ENCODE measurements around the gene PPP1R3C.

Gene PPP1R3C

DNA sequence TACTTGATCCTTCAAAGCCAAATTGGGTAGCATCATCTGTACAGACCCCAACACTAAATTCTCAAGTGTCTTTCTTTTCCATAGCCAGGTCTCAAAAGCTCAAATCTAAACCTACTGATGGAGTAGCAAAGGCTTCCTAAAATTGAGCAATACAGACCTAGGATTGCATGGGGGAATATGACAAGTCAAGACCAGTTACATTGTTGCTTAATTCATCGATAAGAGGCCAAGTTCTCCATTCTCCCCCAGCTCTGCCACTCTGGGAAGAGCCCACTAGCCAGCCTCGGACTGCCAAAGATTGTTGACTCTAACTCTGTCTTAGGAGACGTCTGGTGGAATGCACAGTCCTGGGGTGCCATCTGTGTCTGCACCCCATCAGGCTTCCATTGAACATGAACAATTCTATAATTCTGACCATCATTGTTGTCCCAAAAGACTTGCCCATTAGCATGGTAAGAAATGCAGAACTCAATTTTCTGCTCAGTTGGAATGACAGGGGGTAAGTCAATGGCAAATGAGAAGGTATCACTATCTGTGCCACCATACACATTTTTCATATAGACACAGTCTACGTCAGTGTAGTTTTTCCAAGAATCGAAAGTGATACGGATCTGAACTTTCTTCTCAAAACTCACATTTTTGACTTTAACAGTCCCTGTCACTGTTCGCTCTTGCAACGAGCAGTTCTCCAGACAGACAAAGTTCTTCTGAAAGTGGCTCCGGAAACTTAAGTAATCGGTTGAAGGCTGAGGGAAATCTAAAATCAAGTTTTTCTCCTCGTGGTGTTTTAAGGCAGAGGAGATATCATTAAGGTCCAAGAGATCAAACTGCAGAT lies 2.9 kb downstream of the PPP1R3C start:
- DNase-seq, result no peak

DNA sequence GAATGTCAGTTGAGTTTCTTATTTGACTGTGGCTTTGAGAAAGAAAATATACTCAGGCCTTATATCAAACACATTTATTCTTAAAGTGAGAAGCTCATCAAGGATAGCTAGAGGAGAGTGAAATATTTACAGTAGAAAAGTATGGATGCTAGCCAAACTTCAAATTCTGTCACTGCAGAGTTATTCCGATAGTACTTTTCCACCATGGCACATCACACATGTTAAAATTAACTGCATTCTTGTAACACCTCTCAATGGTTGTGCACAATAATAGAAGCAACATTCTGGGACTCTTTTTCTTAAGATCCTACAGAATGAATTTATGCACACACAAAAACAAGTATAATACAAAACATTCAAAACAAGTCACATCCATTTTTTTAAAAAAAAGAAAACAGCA lies 4.5 kb downstream of the PPP1R3C start:
- DNase-seq, result no peak

DNA sequence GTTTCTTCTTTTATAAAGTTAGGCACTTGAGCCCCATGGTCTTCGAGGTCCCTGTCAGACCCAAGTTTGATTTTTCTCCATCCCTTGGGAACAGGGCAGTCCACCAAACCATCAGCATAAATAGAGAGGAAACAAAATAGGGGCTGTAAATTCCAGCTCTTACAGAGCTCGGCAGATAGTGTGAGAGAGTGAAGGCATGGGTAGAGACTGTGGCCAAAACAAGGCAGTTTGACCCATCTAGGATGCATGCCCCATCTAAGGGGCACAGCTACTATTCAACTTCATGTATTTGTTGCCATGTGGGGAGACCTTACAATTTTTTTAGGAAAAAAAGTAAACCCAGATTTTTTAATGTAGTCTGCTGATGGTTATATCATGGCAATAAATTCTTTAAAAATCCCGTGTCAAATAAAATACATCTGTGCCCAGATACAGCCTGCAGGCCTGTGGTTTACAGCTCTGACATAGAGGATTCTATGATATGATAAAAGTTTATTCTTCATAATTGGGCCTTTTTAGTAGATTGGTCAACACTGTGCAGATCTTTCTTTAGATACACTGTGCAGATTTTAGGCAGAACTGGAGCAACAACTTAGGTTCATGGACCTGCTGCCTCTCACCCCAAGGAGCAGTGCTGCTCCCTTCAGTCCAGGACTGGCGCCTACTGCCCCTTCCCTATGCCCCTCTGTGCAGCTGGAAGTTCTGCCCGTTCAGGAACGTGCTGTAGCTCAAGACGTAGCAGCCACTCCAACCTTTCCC lies 5.3 kb downstream of the PPP1R3C start:
- no peak for DNase-seq

DNA sequence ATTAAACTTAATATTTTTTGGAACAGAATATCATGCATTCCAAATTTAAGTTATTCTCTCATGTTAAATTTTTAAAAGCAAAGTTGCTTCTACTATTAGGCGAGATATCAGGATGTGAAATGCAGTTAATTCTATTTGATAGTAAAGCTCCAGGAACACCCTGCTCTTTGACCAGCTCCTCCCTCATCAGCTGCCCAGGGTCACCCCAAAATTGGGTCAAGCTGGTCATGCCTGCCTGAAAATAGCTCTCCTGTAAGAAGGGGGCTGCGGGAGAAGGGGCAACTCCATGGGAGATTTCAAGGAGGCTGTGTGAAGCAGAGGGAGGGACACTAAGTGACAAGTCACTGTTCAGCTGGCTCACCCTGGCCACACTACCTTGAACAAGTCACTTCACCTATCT lies 5.9 kb downstream of the PPP1R3C start:
- no peak for DNase-seq

DNA sequence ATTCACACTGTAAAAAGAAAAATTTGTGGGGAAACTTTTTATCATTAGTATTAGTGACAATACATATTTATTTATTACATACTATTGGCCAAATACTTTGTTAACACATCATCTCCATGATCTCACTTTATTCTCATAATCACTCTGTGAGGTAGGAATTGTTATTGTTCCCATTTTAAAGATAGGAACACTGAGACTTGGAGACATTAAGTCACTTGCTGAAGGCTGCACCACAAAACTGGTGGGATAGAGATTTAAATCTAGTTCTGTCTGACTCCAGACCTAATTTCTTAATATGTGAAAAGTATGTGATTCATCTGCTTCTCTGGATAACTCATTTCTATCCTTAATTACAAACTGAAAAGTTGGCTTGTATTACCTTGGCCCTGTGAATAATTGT lies 8.2 kb downstream of the PPP1R3C start:
- DNase-seq, result no peak

DNA sequence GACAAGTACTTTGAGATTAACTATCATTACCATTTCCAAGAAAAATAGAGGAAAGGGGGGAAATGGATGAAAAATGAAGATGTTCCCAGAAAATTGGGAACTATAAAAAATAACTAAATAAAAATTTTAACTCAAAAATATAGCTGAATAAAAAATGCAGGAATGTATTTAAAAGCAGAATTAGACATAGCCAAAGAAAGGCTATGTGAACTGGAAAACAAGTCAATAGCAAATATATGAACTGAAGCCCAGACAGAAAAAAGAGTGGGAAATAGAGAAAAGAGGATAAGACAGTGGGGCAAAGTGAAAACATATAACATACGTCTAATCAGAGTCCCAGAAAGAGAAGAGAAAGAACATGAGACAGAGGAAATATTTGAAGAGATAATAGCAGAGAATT lies 10.3 kb downstream of the PPP1R3C start:
- DNase-seq, result no peak

DNA sequence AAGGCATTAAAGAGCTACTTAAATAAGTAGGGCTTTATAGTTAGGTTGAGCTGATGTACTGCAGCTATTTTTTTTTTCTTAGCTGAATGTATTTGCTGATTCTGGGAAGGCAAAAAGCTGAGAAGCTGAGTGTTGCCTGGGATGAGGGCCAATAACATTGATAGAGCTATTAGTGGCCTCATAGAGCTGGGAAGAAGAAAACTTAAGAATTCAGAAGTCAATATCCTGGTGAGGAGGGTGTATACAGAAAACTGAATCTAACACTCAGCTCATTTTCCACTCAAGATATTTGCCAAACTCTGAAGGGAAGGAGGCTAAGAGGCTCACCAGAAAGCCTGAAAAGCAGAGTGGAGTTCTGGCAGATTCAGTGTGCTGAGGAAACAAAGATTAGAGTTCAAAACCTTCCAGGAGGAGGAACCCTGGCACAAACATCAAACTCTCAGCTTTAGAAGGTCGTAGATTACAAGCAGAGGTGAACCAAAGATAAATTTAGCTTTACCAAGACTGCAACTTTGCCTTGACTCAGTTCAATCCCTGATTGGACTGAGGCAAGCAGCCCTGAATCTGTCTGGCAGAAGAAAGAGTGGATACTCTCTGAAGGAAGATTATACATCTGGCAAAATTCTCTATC lies 11.3 kb downstream of the PPP1R3C start:
- no peak for DNase-seq

DNA sequence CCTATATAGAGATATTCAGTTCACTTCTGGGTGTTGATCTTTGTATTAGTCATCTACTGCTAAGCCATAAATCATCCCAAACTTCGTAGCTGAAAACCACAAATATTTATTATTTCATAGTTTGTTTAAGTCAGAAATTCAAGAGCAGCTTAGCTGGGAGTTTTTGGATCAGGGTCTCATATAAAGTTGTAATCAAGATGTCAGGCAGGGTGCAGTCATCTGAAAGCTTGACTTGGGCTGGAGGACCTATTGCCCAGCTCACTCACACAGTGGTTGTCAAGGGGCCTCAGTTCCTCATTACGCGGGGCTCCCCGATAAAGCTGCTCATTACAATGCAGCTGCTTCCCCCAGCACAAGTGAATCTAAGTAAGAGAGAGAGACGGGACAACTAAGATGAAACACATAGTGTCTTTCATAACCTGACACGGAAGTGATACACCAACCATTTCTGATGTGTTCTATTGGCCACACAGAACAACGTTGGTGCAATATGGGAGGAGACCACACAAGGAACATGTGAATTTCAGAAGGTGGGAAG lies 15.7 kb downstream of the PPP1R3C start:
- no peak for DNase-seq

DNA sequence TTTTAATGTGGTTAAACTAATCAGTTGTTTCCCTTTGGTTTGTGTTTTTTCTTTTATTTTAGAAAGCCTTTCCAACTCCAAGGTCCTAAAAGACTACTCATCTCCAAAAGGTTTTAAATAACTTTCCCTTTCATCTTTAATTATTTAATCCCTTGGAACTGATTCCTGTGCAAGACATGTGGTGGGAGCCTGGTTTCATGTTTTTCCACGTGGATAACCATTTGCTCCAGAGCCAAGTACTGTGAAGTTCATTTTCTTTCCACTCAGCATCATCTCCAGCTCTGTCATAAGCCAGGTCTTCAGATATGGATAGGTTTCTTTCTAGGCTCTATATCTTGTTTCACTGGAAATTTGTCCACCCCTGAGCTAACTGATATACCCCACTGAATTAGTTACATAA lies 16.7 kb downstream of the PPP1R3C start:
- no peak for DNase-seq

DNA sequence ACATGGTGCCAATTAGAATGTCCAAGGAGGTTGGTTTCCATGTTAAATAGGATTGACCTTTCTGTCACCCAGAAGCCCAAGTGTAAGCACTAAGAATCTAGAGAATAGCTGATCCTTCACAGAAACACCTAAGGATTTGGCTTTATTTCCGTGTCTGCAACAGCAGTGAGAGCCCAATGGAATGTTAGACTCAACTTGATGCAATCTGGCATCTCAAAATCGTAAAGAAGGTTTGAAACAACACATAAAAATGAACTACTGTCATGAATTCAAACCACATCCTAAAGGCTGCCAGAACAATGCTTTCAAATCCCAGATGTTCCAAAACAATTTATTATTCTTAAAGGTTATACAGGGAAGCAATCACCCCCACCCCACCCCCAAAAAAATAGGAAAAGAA lies 18.6 kb downstream of the PPP1R3C start:
- DNase-seq, result no peak

DNA sequence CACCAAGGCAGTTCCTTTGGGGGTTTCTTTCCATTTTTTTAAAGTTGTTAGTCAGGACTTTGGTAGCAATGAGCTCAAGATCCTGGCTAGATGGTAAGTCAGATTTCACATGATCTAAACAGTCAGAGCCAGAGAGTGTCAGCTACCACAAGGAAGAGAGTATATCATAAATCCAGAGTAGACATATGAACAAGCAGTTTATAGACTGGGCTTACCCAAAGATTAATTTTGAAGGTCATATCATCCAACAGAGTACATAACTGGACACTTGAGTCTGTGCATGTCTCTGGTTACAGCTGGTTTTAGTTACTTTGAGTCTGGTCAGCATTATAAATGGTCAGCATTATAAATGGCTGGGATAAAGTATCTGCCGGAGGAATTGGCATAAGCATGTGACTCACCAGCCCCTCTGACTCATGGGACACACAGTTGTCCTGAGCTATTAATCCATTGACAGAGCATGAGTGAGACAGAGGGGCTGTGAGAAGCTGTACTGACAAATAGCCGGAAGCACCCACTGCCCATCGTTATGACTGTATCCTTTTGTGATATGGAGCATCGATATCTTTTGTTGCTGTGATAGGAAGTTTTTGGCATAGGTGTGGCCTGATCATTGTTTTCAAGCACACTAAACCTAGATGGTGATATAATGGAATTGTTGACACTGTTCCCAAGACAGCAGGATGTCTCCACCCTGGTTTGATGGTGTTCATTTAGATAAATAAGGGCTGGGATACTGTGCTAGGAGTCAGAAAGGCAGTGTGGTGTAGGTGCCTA lies 19.3 kb downstream of the PPP1R3C start:
- DNase-seq, result no peak

DNA sequence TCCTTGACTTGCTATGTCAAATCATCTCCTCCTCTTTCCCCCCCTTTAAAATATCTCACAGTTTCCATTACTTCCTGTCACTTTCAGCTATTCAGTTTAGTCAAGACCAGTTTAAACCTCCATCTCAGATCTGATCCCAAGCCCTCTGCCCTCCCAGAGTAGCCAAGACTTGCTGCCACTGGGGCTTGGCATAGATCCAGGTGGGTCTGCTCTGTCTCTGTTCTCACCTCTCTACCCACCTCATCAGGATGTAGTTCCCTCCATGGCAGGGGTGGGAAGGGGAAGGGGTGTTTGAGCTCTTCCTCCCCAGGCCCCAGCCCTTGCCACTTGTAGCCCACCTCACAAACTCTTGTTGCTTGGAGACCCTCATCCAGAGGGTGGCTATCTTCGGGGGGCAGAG lies 22.0 kb downstream of the PPP1R3C start:
- DNase-seq, result no peak

DNA sequence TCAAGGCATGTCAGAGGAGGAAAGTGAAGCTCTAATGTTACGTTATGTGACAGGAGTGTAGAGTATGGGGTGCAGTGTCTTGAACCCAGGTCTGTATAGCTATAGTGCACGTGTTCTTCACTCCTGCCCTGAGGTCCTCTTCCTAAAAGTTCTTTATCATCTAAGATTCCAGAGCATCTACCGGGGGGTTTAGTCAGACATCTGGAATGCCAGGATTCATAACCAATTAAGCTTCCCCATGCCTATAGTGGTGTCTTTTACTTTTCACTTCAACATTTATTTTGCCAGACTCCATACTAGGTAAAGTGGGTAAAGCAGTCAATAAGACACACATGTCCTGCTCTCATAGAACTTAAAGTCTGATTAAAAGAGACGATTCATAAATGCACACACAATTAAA lies 22.4 kb downstream of the PPP1R3C start:
- no peak for DNase-seq

DNA sequence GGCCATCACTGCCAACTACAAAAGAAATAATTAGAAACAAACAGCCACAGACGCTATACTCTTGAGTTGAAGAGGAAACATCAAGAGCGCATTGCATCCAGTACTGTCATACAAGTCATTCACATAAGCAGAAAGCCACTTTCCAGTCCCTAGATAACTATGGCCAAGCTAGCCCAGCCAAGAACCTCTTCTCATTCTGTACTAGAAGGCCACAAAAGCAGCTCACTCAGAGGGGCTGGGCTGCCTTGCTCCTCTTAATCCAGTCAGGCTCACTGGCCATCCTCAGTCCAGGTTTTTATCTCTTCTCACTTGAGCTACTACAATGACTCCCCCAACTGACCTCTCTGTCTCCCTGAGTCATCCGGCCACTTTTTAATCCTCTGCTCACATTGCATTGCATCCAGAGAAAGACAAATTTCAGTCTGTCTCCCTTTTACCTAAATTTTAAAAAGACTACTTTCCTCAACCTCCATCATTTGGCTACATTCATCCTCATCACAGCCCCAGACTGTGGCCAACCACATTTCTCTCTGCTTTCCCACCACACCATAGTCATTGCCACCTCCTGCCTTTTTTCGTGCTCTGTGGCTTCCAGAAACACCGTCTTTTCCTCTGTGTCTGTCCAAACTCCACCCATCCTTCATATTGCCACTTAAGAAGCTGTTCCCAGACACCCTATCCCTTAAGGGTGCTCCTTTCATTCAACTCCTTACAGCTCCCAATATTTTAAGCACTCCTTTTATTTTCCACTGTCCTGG lies 25.0 kb downstream of the PPP1R3C start:
- DNase-seq, result no peak

DNA sequence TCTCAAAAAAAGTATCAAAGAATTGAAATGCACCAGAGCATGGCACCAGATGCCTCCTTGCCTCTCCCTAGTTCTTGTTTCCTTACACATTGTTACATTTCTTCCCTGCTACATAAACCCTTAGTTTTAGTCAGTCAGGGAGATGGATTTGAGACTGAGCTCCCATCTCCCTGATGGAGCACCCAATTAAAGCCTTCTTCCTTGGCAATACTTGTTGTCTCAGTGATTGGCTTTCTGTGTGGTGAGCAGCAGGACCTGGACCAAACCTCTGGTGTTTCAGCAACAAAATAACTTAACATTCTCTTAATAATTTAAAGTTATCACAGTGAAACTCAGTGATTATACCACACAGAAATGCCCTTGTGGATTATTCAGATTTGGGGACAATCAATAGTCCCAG lies 26.9 kb downstream of the PPP1R3C start:
- no peak for DNase-seq

DNA sequence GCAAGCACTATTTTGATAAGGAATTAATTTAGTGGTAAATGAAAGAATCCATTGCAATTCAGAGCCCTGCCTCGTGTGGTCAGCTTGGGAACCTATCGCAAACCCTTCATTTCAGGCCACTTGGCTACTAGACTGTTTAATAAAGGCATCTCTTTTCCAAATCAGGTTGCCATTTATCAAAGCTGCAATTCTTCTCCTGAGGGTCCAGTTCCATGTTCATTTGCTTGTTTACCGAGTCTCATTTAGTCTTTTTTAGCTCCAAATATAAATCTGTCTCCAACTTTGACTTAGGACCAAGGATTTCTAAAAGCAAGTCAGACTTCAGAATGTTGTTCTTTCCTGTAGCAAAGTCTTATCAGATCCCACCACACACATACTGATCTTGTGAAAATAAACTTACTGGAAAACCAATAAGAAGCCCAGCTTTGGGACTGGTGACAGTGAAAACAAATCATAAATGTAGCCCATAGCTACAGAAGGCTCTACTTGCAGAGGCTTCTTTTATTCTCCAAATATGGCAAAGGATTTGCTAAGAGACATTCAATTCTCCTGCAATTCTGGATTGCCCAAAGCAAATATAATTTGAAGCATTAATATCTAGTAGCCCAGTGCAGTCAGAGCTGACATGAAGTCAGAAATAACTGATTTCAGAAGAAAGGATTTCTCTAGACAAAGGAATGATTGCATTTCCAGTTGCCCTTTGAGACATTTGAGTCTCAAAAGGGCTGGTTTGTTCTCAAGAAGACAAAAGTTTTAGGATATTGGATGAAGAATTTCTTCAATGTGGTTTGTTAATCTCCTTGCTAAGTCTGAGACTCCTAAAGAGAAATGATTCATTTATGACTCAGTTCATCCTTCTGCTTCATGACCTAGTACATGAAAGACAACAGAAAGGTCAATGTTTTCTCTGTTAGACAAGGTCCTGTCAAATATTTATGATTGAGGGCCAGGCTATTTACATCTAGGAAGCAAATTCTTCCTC lies 28.0 kb downstream of the PPP1R3C start:
- no peak for DNase-seq

DNA sequence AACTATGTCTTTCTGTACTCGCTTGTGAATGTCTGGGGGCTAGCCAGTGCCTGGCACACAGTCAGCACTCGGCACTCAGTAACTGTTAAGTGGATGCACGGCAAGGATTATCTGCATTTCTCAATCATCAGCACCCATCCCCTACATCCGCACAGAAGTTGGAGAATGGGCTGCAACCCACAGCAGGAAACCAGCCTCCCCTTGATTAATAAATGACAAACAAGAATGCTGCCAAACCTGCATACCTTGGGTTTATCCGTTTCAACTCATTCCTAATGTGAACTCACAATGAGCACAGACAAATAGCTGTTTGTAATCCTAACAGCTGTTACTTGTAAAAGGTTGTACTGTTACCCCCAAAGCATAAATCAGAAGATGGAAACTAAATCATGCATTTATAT lies 28.9 kb downstream of the PPP1R3C start:
- DNase-seq, result no peak

DNA sequence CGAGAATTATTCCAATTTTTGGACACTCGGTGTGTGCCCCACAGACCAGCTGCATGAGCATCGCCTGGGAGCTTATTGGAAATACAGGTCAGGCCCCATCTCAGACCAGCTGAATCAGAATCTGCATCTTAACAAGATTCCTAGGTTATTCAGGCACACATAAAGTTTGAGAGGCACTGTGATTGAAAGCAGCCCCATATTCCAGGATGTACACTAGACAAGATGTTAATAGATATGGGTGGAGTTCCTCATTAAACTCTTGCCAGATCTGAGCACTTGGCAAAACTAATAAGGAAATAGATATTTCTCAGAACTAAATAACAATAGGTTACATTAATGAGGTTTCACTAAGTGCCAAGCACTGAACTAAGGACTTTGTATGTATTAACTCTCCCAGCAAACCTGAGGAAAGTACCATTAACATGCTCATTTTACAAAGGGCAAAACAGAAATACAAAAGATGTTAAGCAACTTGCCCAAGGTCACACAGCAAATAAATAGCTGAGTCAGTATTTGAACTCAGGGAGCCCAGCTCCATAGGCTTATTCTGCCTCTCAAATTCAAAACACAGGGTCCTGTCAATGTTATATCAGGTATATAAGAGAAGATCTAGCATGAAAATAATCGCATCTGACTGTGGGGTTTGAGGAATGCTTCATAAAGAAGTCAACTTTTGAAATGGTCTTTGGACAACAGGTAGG lies 29.9 kb downstream of the PPP1R3C start:
- DNase-seq, result no peak

DNA sequence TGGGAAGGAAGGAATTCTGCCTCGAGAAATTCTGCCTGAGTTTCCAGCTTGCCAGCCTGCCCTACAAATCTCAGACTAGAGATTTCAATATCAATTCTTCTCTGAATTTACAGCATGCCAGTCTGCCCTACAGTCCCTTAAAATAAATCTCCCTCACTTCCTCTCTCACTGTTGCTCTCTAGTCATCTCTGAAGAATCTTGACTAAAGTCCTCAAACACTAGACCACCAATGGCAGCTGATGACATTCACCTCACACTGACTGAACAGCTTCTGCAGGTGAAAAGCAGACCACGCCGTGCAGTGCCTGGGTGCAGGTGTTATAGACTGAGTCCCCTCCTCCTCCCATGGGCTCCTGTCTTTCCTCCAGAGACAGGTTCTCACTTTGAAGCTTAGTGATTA lies 30.4 kb downstream of the PPP1R3C start:
- no peak for DNase-seq

DNA sequence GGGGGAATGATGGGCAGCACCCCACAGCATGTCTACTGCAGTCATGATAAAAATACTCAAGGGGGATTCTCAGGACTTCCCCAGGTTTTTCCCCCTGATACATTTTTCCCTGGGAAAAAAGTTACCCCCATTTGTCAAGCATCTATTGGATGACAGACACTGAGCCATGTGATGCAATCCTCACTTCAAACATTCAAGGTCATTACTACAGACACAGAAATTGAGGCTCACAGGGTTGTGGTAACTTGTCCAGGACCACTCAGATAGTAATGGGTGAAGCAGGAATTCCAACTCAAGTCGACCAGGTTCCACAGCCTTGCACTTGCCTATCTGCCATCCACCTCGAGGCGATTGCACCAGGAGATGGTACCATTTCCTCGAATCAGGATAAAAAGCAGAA lies 31.7 kb downstream of the PPP1R3C start:
- DNase-seq, result no peak

Measured in effector CD8-positive, alpha-beta T cell (primary cell).